Measurements from ENCODE around the gene KRTAP12-3. TPM values are rescaled to one million over a fixed set of nuclear protein-coding genes. Genes with fewer than 3 reads are reported as not detected.

The KRTAP12-3 gene
- polyA plus RNA-seq, 1 experiment: not detected

DNA sequence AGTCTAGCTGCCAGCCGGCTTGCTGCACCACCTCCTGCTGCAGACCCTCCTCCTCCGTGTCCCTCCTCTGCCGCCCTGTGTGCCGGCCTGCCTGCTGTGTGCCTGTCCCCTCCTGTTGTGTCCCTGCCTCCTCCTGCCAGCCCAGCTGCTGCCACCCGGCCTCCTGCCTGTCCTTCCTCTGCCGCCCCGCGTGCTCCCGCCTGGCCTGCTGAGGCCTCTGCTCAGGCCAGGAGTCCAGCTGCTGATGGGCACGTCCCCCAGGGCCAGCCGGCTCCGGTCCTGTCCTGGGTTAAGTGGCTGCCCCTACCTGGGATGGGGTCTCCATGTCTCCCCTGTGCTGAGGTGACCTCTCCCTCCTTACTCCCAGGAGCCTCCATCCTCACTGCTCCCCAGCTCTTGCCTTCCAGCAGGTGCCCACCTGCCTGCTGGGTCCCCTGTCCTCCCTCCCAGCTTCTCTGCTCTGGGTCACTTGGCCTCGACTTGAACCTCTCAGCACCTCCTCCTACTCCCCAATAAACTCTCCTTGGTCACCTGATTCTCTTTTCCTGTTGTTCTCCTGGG lies 45.0 kb upstream of the KRTAP12-3 start:
- Histone ChIP-seq H3K27ac (ENCODE audit: low read depth, low read length) (no peak overlapping the region), H3K9me3 (ENCODE audit: control insufficient read depth, insufficient read depth, low read length) (peaks cover 54% of the 10 kb centered on the region), H3K27me3 (ENCODE audit: control insufficient read depth, insufficient read depth, low read length) (no peaks in the 10 kb centered on the region), H3K4me3 (ENCODE audit: low read depth, low read length) (no peak overlapping the region)
- TF ChIP-seq, protein P1, sequence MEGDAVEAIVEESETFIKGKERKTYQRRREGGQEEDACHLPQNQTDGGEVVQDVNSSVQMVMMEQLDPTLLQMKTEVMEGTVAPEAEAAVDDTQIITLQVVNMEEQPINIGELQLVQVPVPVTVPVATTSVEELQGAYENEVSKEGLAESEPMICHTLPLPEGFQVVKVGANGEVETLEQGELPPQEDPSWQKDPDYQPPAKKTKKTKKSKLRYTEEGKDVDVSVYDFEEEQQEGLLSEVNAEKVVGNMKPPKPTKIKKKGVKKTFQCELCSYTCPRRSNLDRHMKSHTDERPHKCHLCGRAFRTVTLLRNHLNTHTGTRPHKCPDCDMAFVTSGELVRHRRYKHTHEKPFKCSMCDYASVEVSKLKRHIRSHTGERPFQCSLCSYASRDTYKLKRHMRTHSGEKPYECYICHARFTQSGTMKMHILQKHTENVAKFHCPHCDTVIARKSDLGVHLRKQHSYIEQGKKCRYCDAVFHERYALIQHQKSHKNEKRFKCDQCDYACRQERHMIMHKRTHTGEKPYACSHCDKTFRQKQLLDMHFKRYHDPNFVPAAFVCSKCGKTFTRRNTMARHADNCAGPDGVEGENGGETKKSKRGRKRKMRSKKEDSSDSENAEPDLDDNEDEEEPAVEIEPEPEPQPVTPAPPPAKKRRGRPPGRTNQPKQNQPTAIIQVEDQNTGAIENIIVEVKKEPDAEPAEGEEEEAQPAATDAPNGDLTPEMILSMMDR (IDR thresholded peaks at IDR 0.05; ENCODE audit: low read depth, low read length): no peak
- ChIA-PET CTCF (no interaction called here), POLR2A (no interaction called here)
- no peak for DNase-seq (ENCODE audit: low read depth, low spot score)

GRCh38 chr21:44613386-44614155 lies 44.2 kb upstream of the KRTAP12-3 start:
- TF ChIP-seq, protein P1 (IDR thresholded peaks at IDR 0.05; ENCODE audit: low read depth, low read length): no peak
- DNase-seq (ENCODE audit: low read depth, low spot score): no peak
- peaks cover 54% of the 10 kb centered on the region for H3K9me3 ChIP-seq (ENCODE audit: control insufficient read depth, insufficient read depth, low read length)
- POLR2A ChIA-PET: no interaction called here
- CTCF ChIA-PET: no interaction called here
- no peak overlapping the region for H3K27ac ChIP-seq (ENCODE audit: low read depth, low read length)
- no peak overlapping the region for H3K4me3 ChIP-seq (ENCODE audit: low read depth, low read length)
- H3K27me3 ChIP-seq (ENCODE audit: control insufficient read depth, insufficient read depth, low read length): no peaks in the 10 kb centered on the region

GRCh38 chr21:44614161-44614631 lies 43.5 kb upstream of the KRTAP12-3 start:
- Histone ChIP-seq H3K27me3 (ENCODE audit: control insufficient read depth, insufficient read depth, low read length) (no peaks in the 10 kb centered on the region), H3K9me3 (ENCODE audit: control insufficient read depth, insufficient read depth, low read length) (peaks cover 54% of the 10 kb centered on the region), H3K27ac (ENCODE audit: low read depth, low read length) (no peak overlapping the region), H3K4me3 (ENCODE audit: low read depth, low read length) (no peak overlapping the region)
- ChIA-PET POLR2A (no interaction called here), CTCF (no interaction called here)
- TF ChIP-seq, protein P1 (IDR thresholded peaks at IDR 0.05; ENCODE audit: low read depth, low read length): no peak
- no peak for DNase-seq (ENCODE audit: low read depth, low spot score)

GRCh38 chr21:44614961-44615391 lies 42.8 kb upstream of the KRTAP12-3 start:
- H3K4me3 ChIP-seq (ENCODE audit: low read depth, low read length): no peak overlapping the region
- H3K27me3 ChIP-seq (ENCODE audit: control insufficient read depth, insufficient read depth, low read length): no peaks in the 10 kb centered on the region
- no peak overlapping the region for H3K27ac ChIP-seq (ENCODE audit: low read depth, low read length)
- POLR2A ChIA-PET: no interaction called here
- TF ChIP-seq, protein P1 (IDR thresholded peaks at IDR 0.05; ENCODE audit: low read depth, low read length): no peak
- peaks cover 54% of the 10 kb centered on the region for H3K9me3 ChIP-seq (ENCODE audit: control insufficient read depth, insufficient read depth, low read length)
- no peak for DNase-seq (ENCODE audit: low read depth, low spot score)
- CTCF ChIA-PET: no interaction called here

DNA sequence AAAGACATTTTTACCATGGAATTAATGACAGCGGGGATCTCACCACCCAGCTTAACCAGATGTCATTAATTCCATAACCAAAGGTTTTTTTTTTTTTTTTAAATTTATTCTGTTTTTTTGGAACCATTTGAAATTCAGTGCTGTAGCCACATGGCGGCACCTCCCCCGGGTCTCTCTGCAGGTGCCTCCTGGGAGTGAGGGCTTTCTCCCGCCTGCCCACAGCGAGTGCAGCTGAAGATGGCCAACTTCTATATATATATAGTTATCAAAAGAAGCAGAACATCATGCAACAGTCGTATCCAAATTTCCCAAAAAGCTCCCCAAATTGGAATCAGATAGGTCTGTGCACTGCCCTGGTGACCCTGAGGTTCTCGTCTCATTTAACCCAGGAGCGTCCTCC lies 42.3 kb upstream of the KRTAP12-3 start:
- peaks cover 54% of the 10 kb centered on the region for H3K9me3 ChIP-seq (ENCODE audit: control insufficient read depth, insufficient read depth, low read length)
- H3K27ac ChIP-seq (ENCODE audit: low read depth, low read length): no peak overlapping the region
- H3K4me3 ChIP-seq (ENCODE audit: low read depth, low read length): no peak overlapping the region
- POLR2A ChIA-PET: no interaction called here
- no peak for DNase-seq (ENCODE audit: low read depth, low spot score)
- no peaks in the 10 kb centered on the region for H3K27me3 ChIP-seq (ENCODE audit: control insufficient read depth, insufficient read depth, low read length)
- CTCF ChIA-PET: no interaction called here
- TF ChIP-seq, protein P1 (IDR thresholded peaks at IDR 0.05; ENCODE audit: low read depth, low read length): no peak
